ENCODE data around the gene SIAH2.

DNA sequence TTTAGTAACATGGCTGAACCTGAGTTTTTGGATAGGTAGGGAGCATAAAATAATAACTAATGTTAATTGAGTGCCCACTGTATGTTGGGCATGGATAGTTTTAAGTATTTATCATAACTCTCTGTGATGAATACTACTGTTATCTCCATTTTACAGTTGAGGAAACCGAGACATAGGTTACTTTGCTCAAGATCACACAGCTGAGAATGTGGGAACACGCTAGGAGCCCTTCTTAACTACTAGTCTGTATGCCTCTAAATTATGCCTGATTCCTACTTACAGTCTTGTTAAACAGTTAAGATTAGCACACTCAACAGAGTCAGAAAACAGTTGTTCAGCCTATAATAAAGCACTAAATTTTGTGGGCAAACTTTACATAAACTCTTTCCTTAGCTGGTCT is 2.0 kb upstream of the SIAH2 start:
- TF ChIP-seq POLR2A (IDR thresholded peaks at IDR 0.05), result no peak
- TF ChIP-seq, protein P1, sequence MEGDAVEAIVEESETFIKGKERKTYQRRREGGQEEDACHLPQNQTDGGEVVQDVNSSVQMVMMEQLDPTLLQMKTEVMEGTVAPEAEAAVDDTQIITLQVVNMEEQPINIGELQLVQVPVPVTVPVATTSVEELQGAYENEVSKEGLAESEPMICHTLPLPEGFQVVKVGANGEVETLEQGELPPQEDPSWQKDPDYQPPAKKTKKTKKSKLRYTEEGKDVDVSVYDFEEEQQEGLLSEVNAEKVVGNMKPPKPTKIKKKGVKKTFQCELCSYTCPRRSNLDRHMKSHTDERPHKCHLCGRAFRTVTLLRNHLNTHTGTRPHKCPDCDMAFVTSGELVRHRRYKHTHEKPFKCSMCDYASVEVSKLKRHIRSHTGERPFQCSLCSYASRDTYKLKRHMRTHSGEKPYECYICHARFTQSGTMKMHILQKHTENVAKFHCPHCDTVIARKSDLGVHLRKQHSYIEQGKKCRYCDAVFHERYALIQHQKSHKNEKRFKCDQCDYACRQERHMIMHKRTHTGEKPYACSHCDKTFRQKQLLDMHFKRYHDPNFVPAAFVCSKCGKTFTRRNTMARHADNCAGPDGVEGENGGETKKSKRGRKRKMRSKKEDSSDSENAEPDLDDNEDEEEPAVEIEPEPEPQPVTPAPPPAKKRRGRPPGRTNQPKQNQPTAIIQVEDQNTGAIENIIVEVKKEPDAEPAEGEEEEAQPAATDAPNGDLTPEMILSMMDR (IDR thresholded peaks at IDR 0.05), result no peak
